Thyroid gland (tissue), 4 donors: ENCODE data around the gene CSK.

Source experiments
- POLR2A ChIP-seq, 2 donors: fragments of 450-650 bp; IDR thresholded peaks; one replicate each; pipeline ENCODE4 v1.6.1; 2017; ENCODE audit warnings: antibody characterized with exemption in 2 of 2, mild to moderate bottlenecking in 2 of 2, moderate library complexity in 1 of 2
- TF ChIP-seq, protein P1 (sequence below), 6 experiments: fragments of 200-600 bp in 3 of 6; fragments of 450-650 bp in 3 of 6; sonication (generic) in 3 of 6; IDR thresholded peaks; one replicate each; pipeline ENCODE4 v1.5.1; 2016 to 2019; ENCODE audit warnings: antibody characterized with exemption in 6 of 6, mild to moderate bottlenecking in 2 of 6, inconsistent platforms in 1 of 6, moderate library complexity in 1 of 6

DNA sequence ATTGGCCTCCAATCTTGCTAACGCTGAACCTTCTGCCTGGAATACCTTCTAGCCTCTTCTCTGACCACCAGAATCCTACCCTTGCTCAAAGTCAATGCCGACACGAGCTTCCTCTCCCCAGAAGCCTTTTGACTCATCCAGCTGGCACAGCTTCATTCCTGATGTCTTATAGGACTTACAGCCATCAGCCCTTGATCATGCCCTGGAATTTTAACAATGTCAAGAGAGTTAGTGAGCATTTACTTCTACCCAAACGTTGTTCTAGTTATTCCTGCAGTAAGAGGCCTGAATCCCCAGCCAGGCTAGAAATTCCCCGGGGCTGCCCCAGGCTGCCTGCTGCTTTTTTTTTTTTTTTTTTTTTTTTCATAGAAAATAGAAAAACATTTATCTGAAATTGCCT lies 29.3 kb upstream of the CSK start:
- TF ChIP-seq, protein P1, sequence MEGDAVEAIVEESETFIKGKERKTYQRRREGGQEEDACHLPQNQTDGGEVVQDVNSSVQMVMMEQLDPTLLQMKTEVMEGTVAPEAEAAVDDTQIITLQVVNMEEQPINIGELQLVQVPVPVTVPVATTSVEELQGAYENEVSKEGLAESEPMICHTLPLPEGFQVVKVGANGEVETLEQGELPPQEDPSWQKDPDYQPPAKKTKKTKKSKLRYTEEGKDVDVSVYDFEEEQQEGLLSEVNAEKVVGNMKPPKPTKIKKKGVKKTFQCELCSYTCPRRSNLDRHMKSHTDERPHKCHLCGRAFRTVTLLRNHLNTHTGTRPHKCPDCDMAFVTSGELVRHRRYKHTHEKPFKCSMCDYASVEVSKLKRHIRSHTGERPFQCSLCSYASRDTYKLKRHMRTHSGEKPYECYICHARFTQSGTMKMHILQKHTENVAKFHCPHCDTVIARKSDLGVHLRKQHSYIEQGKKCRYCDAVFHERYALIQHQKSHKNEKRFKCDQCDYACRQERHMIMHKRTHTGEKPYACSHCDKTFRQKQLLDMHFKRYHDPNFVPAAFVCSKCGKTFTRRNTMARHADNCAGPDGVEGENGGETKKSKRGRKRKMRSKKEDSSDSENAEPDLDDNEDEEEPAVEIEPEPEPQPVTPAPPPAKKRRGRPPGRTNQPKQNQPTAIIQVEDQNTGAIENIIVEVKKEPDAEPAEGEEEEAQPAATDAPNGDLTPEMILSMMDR (IDR thresholded peaks at IDR 0.05), result no peak
- no peak for TF ChIP-seq POLR2A (IDR thresholded peaks at IDR 0.05)
